Smooth muscle cell (in vitro differentiated cells): Measurements from ENCODE around the gene LHX2. TPM values are rescaled to one million over a fixed set of nuclear protein-coding genes. Genes with fewer than 3 reads are reported as not detected.

Experiments used
- DNase-seq: peaks from one replicate; lab custom pipeline; 2025; ENCODE audit not compliant: unreplicated experiment; lab: John Stamatoyannopoulos, UW
- H2AFZ ChIP-seq: fragments of 200-600 bp; sonication (generic); 2 replicates; pipeline ENCODE4 v1.6.0; 2016; ENCODE audit warnings: antibody characterized with exemption, low read depth, mild to moderate bottlenecking
- H3F3A ChIP-seq: fragments of 200-600 bp; sonication (generic); 2 replicates; pipeline ENCODE4 v1.6.0; 2017; ENCODE audit warnings: antibody characterized with exemption, low read depth
- H3K27ac ChIP-seq: fragments of 200-600 bp; sonication (generic); 2 replicates; pipeline ENCODE4 v1.5.1; 2016; ENCODE audit warnings: low read depth, mild to moderate bottlenecking
- H3K27me3 ChIP-seq: fragments of 200-600 bp; sonication (generic); 2 replicates; pipeline ENCODE4 v1.6.1; 2016; ENCODE audit warnings: low read depth, mild to moderate bottlenecking
- H3K36me3 ChIP-seq: fragments of 200-600 bp; sonication (generic); 2 replicates; pipeline ENCODE4 v1.5.1; 2016; ENCODE audit warnings: low read depth
- H3K4me1 ChIP-seq: fragments of 200-600 bp; sonication (generic); 2 replicates; pipeline ENCODE4 v1.5.1; 2016; ENCODE audit warnings: low read depth
- H3K4me2 ChIP-seq: fragments of 200-600 bp; sonication (generic); 2 replicates; pipeline ENCODE4 v1.6.0; 2016; ENCODE audit warnings: mild to moderate bottlenecking
- H3K4me3 ChIP-seq: fragments of 200-600 bp; sonication (generic); 2 replicates; pipeline ENCODE4 v1.5.1; 2016; ENCODE audit warnings: mild to moderate bottlenecking
- H3K79me2 ChIP-seq: fragments of 200-600 bp; sonication (generic); 2 replicates; pipeline ENCODE4 v1.6.0; 2016; ENCODE audit warnings: low read depth, mild to moderate bottlenecking
- H3K9ac ChIP-seq: fragments of 200-600 bp; sonication (generic); 2 replicates; pipeline ENCODE4 v1.6.0; 2016; ENCODE audit warnings: low read depth
- H3K9me3 ChIP-seq: fragments of 200-600 bp; sonication (generic); replicated peaks from 2 replicates; pipeline ENCODE4 v1.5.1; 2016; ENCODE audit warnings: low read depth
- H4K20me1 ChIP-seq: fragments of 200-600 bp; sonication (generic); 2 replicates; pipeline ENCODE4 v1.6.0; 2016; ENCODE audit warnings: low read depth
- WGBS: methylation state at CpG from one replicate; pipeline ENCODE4 v1.1.7; 2016; ENCODE audit warnings: low lambda C conversion rate; 5-methylcytosine and 5-hydroxymethylcytosine counted together
- polyA plus RNA-seq: library from polyadenylated mRNA; unstranded; fragments of >200 nt; fragmentation: Nextera tagmentation; extraction: Ambion mirVana; gene quantifications from 2 replicates; pipeline ENCODE4 v1.2.1, GENCODE V29; 2016
- total RNA-seq: library from RNA; depleted of rRNA; stranded (reverse); fragments of >200 nt; gene quantifications from 2 replicates; pipeline ENCODE4 v1.2.3, GENCODE V29; 2014
- TF ChIP-seq, protein P1 (sequence below): fragments of 200-600 bp; sonication (generic); IDR thresholded peaks from 2 replicates; pipeline ENCODE4 v1.5.1; 2017; ENCODE audit warnings: borderline replicate concordance, mild to moderate bottlenecking, antibody characterized with exemption; ENCODE audit not compliant: insufficient read depth, poor library complexity, severe bottlenecking

The LHX2 gene
- total and polyA plus RNA-seq, 2 experiments from 2014 or later = not detected

DNA sequence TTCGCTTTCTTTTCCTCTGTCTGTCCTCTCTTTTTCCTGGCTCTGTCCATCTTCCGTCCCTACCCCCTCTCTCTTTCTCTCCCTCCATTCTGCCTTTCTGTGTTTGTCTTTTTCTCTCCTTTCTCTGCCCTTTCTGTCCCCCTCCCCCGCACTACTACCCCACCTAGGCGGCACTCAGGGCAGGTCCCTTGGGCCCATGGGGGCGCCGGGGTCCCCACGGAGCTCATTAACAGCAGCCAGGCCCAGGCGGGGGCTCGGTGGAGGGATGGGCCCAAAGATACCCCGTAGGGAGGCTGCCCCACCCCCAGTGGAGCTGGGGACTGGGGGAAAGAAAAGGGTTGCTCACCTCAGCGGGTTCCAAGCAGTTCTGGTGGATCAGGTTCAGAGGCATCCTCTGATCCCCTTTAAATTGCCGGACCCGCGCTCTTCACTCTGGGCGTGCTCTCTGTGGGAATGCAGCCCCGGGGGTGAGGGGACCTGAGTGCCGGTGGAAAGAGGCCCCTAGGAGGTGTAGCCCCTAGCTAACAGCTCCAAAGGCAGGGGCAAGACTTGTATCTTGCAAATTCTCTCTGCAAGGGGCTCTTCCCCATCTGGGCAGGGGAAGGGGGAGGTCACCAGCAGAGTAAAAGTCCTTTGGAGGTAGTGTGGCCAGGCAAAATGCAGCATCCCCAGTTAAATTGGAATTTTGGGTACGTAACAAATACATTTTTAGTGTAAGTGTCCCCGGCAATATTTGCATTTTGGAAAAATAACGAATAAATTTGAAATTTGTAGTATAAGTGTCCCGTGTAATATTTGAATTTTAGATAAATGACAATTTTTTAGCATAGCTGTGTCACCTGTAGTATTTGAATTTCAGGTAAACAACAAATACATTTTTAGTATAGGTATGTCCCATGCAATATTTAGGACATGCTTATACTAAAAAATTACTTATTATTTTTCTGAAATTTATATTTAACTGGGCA is 7.4 kb downstream of the LHX2 start:
- Histone ChIP-seq H3K79me2 (no peaks in the 10 kb centered on the region), H3K4me3 (no peak overlapping the region), H4K20me1 (no peaks in the 10 kb centered on the region), H3K27ac (no peak overlapping the region), H3K36me3 (no peaks in the 10 kb centered on the region), H3K4me2 (peak overlapping the region; percentile 83), H3K27me3 (peaks cover 100% of the 10 kb centered on the region), H3F3A (no peaks in the 10 kb centered on the region), H3K9ac (no peak overlapping the region), H3K4me1 (peaks cover 11% of the 10 kb centered on the region), H2AFZ (no peak overlapping the region), H3K9me3 (no peaks in the 10 kb centered on the region)
- TF ChIP-seq, protein P1, sequence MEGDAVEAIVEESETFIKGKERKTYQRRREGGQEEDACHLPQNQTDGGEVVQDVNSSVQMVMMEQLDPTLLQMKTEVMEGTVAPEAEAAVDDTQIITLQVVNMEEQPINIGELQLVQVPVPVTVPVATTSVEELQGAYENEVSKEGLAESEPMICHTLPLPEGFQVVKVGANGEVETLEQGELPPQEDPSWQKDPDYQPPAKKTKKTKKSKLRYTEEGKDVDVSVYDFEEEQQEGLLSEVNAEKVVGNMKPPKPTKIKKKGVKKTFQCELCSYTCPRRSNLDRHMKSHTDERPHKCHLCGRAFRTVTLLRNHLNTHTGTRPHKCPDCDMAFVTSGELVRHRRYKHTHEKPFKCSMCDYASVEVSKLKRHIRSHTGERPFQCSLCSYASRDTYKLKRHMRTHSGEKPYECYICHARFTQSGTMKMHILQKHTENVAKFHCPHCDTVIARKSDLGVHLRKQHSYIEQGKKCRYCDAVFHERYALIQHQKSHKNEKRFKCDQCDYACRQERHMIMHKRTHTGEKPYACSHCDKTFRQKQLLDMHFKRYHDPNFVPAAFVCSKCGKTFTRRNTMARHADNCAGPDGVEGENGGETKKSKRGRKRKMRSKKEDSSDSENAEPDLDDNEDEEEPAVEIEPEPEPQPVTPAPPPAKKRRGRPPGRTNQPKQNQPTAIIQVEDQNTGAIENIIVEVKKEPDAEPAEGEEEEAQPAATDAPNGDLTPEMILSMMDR = no peak
- DNase-seq = no peak
- 5% methylated on average over 20 of the region's 21 CpGs for WGBS

DNA sequence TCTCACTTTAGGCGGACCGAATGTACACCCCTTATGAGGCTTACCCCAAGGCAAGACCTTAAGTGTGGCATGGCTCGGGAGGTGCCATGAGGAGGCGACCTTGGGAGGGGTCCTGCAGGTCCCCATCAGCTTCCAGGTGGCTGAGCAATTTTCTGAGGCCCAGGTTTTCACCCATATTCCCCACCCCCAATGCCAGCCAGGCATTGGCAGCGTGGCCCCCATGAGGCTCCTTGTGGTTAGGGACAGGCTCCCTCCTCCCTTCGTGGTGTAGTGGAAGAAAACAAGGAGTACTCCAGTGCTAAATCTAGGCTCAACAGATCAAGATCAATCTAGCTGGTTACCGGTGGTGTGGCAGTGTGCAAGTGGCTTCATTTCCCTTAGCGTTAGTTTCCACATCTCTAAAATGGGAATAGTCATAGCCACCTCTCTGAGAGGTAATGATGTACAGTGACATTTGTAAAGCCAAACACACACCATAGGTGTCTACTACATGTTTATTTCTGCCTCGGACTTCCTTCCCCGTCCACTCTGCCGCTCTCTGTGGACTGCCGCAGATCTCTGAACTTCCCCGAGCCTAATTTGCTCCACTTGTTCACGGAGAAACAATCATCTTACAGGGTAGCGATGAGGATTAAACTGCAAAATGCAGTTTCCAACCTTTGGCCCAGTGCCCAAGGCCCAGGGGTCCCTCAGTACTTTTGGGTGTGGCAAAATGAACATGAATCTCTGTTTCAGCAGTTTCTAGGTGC is 8.4 kb downstream of the LHX2 start:
- no peak overlapping the region for H3K9ac ChIP-seq
- no peak overlapping the region for H3K4me2 ChIP-seq
- no peaks in the 10 kb centered on the region for H3K36me3 ChIP-seq
- peaks cover 100% of the 10 kb centered on the region for H3K27me3 ChIP-seq
- no peak for DNase-seq
- TF ChIP-seq, protein P1 = no peak
- H2AFZ ChIP-seq = no peak overlapping the region
- H3K4me1 ChIP-seq = peaks cover 11% of the 10 kb centered on the region
- no peaks in the 10 kb centered on the region for H3K79me2 ChIP-seq
- no peaks in the 10 kb centered on the region for H3K9me3 ChIP-seq
- H4K20me1 ChIP-seq = no peaks in the 10 kb centered on the region
- H3K4me3 ChIP-seq = no peak overlapping the region
- 19% methylated on average over 15 of the region's 15 CpGs for WGBS
- no peak overlapping the region for H3K27ac ChIP-seq
- H3F3A ChIP-seq = no peaks in the 10 kb centered on the region

DNA sequence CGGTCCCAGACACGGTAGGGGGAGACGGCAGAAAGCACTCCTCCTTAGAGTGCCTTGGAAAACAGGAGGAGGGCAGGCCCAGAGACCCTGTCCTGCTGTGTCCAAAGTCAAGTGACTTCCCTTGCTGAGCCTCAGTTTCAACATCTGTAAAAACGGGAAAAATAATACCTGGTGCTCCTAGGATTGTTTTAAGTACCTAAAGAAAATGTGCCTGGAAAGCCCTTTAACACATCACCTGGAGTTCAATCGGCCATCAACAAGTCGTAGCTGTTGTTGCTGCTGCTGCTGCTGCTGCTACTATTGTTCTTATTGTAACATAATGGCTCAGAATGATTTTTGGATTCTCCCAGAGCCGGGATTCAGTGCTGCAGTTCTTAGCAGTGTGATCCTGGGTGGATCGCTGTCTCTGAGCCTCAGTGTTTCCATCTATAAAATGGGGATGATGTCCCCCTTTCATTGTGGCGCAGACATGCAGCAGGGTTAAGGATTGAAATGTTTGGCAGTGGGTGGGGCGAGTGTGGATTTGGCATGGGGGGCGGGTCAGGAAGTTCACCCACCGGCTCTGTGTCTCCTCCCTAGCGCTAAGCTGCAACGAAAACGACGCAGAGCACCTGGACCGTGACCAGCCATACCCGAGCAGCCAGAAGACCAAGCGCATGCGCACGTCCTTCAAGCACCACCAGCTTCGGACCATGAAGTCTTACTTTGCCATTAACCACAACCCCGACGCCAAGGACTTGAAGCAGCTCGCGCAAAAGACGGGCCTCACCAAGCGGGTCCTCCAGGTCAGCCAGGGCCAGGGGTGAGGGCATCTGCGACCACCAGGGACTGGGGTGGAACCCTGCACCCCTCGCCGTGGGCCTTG is 9.2 kb downstream of the LHX2 start:
- Histone ChIP-seq H3K4me1 (peaks cover 8% of the 10 kb centered on the region), H3F3A (no peaks in the 10 kb centered on the region), H3K4me3 (no peak overlapping the region), H3K36me3 (no peaks in the 10 kb centered on the region), H3K27ac (no peak overlapping the region), H3K9me3 (no peaks in the 10 kb centered on the region), H3K9ac (no peak overlapping the region), H2AFZ (no peak overlapping the region), H3K4me2 (no peak overlapping the region), H3K27me3 (peaks cover 98% of the 10 kb centered on the region), H3K79me2 (no peaks in the 10 kb centered on the region), H4K20me1 (no peaks in the 10 kb centered on the region)
- TF ChIP-seq, protein P1 = no peak
- no peak for DNase-seq
- 13% methylated on average over 29 of the region's 31 CpGs for WGBS
